Stimulated activated CD8-positive, alpha-beta memory T cell treated with anti-CD3 and anti-CD28 coated beads, Interleukin-12 subunit alpha, Interleukin-12 subunit beta, amount 100 ng/mL, for 4 hours (primary cell): Measurements from ENCODE around the gene SPAG4.

Experiments used
- DNase-seq: peaks from one replicate; pipeline ENCODE4 v3.0.0-alpha.2; 2020; ENCODE audit warnings: low read depth

The SPAG4 gene

GRCh38 chr20:35600176-35600992 lies 15.2 kb upstream of the SPAG4 start:
- DNase-seq = no peak

DNA sequence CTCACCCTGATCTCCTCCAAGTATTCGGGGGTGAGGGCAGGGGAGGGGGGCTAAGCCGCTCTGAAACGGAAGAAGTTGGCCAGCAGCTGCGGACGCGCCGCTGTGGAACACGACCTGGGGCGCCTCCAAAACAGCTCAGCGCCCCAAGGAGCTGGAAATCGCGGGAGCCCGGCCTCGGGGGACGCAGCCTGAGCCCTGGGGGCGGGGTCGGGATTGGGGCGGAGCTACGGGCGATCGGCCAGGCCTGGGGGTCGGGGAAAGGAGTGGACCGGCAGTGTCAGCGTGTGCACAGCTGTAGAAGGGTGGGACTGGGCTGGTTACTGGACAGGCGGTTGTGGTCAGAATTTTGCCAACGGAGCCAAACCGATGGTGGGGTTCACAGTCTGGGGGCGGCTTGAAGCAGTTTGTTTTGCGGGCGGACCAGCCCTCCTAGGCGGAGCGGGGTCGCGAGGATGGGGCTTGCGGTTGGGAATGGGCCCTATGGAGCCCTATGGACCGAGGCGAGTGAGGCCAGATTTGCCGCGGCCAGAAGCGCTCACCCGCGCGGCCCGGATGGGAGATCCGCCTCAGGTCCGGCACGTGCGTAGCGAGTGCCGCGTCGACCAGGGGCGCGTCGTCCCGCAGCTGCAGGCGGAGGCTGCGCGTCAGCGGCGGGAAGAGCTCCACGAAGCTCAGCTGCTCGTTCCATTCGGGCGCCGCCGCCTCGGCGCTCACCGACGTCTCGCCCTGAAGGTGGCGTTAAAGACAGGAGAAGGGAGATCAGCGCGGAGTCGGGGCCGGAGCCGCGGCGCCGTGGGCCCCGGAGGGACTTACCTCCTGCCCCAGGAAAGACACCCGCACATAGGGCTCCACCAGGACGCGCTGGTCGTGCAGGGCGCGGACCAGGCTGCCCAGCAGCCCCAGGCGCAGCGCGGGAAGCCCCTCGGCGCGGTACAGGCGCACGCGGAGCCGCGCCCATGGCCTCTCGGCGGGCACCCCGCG lies 14.3 kb upstream of the SPAG4 start:
- DNase-seq = peak; percentile 63

DNA sequence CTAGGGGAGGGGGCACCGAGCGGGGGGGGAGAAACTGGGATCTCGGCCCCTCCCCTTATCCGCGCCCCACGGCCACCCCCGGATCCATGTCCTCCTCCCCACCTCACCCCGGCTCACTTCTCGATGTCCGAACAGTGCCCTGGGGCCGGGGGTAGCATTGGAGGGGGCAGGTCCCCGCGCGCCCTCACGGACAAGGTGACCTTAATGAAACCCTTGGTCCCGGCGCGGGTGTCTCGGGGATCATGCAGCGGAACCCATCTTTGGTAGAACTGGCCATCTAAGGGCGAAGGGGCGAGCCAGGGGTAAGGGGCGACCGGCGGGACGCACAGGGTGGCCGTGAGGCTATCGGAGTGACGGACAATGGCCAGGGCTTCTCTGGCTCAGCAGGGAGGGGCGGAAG lies 13.6 kb upstream of the SPAG4 start:
- DNase-seq = no peak

DNA sequence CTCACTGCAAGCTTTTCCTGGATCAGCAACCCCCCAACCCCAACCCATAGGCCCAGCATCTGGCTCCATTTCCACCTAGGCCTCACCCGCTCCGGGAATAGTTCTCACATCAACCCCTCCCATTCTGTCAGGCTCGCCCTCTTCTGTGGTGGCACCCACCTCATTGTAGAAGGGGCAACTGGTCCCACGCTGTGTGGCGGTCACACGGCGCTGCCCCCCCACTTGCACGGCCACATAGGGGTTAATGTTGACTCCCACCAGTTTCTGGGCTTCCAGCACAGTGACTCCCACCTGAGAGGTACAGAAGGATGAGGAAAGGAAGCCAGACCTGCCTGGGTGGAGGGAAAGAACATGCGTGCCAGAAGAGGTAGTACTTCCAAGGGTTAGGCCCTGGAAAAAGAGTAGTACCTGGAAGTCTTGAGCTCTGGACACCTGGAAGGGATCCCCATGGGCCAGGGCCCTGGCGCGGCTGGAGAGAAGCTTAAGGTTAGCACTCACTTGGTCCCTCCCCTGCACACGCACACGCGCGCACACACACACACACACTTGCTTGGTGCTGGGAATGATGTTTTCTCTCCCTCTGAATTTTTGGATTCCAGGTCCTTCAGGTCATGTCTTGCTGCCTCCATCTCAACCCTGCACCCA lies 12.7 kb upstream of the SPAG4 start:
- no peak for DNase-seq

DNA sequence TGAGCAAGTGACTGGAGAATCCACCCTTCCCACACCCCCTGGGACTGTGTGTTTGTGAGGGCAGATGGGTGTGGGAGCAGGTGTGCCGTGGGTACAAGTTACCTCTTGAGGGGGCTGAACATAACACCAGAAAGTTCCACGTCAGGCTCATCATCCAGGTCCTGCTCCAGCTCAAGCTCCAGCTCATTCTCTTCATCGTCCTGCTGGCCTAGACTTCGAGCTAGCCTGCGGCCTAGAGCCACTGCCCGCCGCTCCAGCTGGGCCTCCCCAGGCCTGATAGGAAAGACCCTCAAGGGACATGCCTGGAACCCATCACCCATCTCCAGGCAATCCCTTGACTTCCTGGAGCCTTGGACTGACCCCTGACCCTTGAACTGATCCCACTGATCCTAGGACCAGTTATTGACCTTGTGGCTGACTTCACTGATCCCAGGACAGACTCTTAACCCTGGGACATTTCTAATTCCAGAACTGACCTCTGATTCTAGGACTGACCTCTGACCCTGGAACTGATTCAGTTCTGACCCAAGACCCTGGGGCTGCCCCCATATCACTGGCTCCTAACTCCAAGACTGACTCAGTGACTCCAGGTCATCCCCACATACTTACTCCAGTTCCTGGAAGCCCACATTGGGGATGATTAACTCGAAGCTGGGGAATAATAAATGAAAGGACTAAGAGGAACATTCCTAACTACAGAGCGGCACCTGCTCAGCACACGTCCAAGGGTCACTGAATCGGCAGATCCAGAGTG lies 11.8 kb upstream of the SPAG4 start:
- no peak for DNase-seq

- no peak for DNase-seq
Observed at GRCh38 chr20:35604449-35604747, 11.2 kb upstream of the SPAG4 start.

GRCh38 chr20:35606127-35606526 lies 9.5 kb upstream of the SPAG4 start:
- DNase-seq = no peak

DNA sequence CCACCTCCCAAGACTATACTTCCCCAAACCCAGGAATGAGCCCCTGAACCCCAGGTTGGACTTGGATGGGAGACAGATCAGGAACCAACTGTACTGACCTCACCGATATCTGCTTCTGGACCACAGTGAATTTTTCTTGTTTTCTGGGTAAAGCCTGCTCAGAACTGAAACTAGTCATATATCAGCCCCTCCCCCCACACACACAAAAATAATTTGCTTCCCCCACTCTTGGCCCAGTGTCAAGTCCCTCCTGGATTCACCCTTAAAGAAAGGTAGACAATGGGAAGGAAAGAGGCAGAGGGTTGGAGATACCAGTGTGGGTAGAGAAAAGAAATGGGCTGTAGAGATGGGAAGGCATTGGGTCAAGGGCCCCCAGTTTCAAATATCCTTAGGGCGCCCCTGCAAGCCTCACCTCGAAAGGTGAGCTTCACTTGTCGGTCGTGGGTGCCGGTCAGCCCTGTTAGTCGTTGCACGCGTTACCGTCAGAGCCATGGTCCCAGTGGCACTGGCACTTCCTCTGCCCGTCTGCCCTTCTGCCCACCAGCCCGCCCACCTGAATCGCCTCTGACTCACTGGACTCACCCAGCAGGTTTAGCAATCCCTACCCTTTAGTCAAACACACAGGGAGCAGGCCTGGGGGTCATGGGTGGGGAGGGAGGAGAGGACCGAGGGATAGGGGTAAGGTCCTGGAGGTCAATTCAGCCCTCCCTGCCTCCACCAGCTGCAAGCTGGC lies 8.5 kb upstream of the SPAG4 start:
- DNase-seq = no peak

- DNase-seq = no peak
Observed at GRCh38 chr20:35610833-35611427, 4.7 kb upstream of the SPAG4 start.

DNA sequence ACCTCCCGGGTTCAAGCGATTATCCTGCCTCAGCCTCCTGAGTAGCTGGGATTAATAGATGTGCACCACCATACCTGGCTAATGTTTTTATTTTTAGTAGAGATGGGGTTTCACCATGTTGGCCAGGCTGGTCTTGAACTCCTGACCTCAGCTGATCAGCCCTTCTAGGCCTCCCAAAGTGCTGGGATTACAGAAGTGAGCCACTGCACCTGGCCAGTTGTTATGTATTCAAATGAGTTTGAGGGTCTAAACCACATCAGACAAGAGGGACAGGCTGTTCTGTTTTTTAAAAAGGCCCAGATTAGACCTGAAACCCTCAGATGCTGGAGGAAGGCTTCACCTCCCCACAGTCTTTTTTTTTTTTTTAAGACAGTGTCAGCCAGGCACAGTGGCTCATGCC lies 4.1 kb upstream of the SPAG4 start:
- DNase-seq = no peak

DNA sequence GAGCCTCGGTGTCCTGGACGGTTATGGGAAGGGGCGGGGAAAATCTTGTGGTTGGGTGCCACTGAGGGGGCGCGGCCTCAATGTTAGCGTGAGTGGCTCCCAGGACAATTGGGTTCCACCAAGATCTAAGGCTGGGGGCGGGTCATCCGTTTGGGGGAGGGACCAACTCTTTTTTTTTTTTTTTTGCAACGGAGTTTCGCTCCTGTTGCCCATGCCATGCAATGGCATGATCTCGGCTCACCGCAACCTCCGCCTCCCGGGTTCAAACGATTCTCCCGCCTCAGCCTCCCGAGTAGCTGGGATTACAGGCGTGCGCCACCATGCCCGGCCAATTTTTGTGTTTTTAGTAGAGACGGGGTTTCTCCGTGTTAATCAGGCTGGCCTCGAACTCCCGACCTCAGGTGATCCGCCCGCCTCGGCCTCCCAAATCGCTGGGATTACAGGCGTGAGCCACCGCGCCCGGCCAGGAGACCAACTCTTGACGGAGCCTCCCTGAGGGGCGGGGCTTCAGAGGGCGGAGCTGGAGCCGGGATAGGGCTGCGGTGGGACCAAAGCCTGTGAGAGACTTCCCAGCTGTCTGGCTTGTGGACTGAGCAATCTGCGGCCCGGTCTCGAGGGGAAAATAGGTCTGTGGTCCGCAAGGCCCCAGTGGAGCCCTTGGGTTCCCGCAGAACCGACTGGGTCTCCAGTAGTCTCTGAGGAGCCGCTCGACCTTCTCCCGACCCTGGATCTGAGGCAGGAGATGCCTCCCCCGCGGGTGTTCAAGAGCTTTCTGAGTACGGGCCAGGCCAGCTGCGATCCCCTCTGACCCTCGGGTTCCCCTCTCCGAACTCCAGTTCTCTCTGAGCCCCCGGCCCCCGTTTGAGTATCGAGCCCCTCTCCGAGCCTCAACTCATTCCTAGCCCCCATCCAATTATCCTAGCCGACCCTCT lies 1.1 kb downstream of the SPAG4 start:
- no peak for DNase-seq

GRCh38 chr20:35617397-35618262 lies 2.0 kb downstream of the SPAG4 start:
- no peak for DNase-seq

- DNase-seq = no peak
Observed at GRCh38 chr20:35618263-35619131, 2.9 kb downstream of the SPAG4 start.

DNA sequence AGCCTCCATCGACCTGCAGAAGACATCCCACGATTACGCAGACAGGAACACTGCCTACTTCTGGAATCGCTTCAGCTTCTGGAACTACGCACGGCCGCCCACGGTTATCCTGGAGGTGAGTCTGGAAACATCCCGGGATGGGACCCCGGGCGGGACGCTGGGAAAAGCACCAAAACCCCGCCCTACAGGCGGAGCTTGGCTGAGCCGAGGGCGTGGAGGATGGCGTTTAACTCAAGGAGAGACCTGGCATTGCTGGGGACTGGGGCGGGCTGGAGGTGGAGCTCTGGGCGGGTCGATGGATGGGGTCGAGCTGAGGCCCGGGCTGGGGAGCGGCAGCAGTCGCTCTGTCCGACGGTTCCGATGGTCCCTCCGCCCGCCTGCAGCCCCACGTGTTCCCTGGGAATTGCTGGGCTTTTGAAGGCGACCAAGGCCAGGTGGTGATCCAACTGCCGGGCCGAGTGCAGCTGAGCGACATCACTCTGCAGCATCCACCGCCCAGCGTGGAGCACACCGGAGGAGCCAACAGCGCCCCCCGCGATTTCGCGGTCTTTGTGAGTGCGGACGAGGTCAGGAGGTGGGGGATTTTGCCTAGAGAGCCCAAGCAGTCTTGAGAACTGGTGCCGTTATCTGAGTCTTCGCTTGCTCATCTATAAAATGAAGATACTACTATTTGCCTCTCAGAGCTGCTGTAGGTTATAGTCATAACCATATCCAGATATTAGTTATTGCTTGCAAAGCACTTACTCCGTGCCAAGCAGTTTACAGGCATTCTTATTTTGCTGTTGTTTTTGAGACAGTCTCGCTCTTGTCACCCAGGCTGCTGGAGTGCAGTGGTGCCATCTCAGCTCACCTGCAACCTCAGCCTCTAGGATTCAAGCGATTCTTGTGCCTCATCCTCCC lies 3.8 kb downstream of the SPAG4 start:
- peak; percentile 52 for DNase-seq

DNA sequence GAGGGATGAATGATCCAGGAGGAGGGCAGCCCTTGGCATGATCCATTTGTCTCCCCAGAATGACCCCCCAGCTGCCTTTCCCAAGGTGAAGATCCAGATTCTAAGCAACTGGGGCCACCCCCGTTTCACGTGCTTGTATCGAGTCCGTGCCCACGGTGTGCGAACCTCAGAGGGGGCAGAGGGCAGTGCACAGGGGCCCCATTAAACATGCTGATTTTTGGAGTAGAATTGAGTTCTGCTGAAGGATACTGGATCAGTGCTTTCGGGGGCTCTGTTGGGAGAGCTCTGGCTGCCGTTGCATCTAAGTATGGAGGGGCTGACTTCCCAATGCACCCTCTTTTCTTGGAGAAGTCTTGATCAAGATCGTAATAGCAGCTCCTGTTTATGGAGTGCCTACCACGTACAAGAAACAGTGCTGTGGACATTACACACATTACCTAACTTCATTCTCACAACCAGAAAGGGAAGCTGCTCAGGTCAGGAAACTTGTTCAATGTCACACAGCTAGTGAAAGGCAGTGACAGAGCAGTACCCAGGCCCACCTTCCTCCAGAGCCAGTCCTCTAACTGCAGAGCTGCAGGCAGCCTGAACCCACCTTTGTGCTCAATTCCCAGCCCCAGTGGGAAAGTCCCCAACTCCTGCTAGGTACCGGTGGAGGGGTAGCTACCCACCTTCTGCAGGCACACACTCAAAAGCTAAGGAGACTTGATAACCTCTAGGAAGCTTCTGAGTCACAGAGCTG lies 5.4 kb downstream of the SPAG4 start:
- DNase-seq = no peak

GRCh38 chr20:35621560-35621946 lies 5.9 kb downstream of the SPAG4 start:
- no peak for DNase-seq
